Aortic smooth muscle cell (primary cell): ENCODE measurements around the gene GATD1. TPM values are rescaled to one million over a fixed set of nuclear protein-coding genes. Genes with fewer than 3 reads are reported as not detected.

Experiments used
- total RNA-seq: library from RNA; depleted of rRNA; stranded (reverse); fragments of >200 nt; gene quantifications from 2 replicates; pipeline ENCODE4 v1.2.3, GENCODE V29; 2014

GATD1 gene, protein sequence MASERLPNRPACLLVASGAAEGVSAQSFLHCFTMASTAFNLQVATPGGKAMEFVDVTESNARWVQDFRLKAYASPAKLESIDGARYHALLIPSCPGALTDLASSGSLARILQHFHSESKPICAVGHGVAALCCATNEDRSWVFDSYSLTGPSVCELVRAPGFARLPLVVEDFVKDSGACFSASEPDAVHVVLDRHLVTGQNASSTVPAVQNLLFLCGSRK
- 21.5 and 22.3 TPM in 2 replicates for total RNA-seq

DNA sequence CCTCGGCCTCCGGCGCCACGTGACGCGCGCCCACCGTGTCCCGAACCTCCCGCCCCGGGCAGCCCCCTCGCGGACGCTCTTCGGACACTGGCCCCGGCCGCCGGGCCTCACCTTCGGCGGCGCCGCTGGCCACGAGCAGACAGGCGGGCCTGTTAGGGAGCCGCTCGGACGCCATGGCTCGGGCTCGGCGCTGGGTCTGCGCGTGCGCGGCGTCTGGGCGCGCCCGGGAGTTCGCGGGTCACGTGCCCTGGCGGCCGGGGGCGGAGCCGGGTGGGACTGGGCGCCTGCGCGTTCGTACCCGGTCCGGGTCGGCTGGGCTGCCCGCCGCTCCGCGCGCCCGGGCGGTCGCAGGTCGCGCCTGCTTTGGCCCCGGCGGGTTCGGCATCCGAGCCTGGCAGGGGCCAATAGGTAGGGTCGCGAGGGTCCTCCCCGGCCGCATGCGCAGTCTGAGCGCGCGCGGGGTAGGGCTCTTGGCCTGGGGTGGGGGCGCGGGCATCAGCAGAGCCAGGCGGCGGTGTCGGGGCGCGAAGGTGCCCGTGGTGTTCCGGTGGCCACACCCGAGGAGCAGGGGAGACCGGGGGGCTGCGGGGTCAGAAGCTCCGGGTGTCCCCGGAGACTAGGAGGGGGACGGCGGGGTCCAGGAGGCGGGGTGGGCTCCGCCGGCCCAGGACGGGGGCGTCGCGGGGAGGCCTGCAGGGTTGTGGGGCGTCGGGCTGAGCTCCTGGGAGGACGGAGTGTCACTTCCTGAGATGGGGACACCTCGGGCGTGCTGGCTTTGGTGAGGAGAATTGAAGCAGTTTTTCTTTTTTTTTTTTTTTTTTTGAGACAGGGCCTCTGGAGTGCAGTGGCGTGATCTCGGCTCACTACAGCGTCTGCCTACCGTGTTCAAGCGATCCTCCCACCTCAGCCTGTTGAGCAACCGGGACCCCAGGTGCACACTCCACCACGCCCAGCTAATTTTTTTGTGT, at the start of gene GATD1:
GATD1 (minus strand) TSS at position 200 of the 968 bp plus-strand sequence; CDS start at position 175, 25 bp downstream.

DNA sequence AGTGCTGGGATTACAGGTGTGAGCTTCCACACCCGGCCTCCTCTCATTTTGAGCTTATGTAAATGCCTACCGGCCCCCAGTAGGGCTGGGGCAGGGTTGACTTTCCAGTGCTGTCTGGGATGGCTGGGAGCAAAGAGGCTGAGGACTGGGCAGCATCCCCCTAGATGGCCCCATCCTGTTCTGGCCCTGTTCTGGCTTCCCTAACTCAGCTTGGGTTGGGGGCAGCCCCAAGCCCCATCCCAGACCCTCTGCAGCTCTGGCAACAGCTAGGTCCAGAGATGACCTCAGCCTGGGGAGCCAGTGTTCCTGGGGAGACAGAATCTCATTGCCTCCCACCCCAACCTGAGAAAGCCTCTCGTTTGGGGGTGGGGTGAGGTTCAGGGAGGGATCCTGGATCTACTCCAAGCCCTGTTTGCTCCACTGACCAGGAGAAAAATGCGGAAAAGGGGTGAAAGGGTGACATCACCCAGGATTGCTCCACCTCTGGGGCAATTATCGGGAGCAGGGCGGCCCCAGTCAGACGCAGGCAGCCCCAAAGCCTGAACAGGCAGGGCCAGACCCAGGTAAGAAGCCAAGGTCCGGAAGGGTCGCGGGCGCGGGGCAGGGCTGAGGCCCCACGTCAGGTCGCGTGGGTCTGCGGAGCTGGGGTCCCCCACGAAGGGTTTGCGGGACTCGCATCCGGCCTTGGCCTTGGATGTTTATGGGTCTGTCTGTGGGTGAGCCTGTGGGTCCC, 41.3 kb upstream of the GATD1 start, which contains the start of gene PNPLA2:
PNPLA2 (plus strand) TSS at position 519 of the 733 bp plus-strand sequence. CDS start 805 bp downstream, outside the sequence.

DNA sequence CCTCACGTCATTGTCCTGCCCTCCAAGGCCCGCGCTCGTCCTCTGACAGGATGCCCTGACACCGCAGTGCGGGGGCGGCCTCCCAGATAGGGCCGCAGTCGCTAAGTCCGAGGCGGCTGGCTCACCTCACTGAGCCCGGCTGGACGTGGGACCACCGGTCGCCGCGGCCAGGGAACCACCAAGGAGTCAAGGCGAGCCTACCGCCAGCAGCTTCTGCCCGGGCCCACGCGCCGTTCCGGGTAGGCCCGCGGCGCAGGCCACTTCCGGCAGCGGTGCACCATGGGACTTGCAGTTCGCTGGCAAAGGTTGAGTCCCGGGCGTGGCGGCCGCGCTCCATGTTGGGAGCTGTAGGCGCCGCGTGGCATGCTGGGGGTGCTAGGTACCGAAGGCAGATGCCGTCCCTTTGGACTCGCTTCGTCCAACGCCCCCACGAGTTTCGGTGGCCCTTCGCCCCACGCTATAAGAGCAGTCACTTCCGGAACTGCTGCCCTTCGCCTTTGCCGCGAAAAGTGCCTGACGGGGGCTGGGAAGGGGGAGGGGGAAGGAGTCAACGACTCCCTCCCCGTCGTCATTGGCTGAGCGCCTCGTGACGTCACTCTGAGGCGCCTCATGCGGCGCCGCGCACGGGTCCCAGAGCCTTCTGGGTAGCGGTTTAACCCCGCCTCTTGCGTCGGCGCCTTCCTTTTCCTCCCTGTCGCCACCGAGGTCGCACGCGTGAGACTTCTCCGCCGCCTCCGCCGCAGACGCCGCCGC, 32.2 kb upstream of the GATD1 start, which contains the start of gene RPLP2:
RPLP2 (plus strand) TSS at position 681 of the 753 bp plus-strand sequence. CDS start 268 bp downstream, outside the sequence.

DNA sequence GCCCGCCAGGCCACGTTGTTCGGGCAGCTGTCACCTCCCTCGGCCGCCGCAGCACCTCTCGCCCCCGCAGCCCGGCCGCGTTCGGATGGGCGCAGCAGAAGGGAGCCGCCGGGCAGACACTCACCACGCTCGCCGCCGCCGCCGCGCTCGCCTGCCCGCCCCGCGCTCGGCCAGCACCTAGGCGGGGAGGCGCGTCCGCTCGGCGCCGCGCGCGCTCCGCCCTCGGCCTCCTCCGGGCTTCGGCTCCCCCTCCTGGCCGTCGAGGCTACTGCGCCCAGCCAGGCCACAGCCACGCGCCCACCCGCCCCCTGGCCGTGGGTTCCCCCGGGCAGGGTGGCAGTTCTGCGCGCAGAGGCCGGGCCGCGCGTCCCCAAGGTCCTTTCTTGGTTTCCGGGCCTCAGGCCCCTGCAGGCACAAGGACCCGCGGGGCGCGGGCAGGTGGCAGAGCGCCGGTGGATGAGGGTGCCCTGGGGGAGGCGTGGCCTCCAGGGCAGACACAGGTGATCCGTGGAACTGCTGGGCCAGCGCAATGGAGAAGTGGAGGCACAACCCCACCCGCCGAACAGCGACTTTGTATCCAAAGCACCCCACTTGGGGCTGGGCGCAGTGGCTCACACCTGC, 20.9 kb upstream of the GATD1 start, which contains the start of gene SLC25A22:
SLC25A22 (minus strand) TSS at position 189 of the 621 bp plus-strand sequence. CDS start 3,275 bp downstream, outside the sequence.

DNA sequence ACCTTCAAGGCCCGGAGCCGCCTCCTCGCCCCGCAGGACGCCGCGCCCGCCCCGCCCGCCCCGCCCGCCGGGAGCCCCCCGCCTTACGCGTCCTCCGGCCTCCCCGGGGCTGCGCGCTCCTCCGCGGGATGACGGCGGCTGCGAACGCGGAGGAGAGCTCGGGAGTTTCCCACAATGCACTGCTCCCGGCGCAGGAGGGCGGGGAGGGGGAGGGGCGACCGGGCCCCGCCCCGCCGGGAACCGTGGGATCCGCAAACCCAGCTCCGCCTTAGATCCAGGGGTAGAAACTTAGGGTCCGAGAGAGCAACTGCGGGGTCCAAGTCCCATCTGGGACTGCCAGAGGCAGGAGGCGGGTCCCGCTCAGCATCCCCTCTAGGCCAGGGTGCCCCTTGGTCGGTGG, 12.7 kb upstream of the GATD1 start, which contains the start of gene CEND1:
CEND1 (minus strand) TSS at position 148 of the 400 bp plus-strand sequence. CDS start 1,514 bp downstream, outside the sequence.

DNA sequence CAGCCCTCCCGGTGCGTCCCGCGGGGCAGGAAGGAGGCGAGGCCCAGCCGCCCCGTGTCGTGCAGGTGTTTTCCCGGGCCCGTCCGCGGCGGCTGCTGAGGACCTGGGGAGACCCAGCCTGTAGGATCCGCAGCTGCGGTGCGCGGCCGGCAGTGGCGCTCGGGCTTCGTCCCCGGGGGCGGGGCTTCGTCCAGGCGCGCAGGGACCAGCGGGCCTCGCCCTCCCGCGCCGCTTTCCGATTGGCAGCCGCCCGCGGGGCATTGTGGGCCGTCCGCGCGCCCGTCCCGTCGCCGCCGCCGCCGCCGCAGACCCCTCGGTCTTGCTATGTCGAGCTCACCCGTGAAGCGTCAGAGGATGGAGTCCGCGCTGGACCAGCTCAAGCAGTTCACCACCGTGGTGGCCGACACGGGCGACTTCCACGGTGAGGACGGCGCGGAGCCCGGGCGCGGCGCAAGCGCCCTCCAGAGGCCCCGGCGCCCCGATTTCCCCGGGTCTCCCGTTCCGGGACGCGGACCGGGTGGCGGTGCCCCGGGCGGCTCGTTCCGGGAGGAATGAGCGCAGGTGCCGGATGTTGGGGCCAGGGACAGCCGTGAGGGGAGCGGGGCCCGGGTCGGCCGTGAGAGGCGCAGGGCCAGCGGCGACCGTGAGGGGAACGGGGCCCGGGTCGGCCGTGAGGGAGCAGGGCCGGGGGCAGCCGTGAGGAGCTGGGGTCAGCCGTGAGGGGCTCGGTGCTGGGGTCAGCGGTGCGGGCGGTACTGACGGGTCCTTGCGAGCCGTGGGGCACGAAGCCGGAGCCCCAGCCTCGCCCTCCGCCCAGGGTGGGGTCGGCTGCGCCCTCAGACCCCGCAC, 29.9 kb downstream of the GATD1 start, which contains the start of gene TALDO1:
TALDO1 (plus strand) TSS at position 307 of the 849 bp plus-strand sequence; CDS start at position 325, 18 bp downstream.

Other genes with a start within 250 kb of the GATD1 start
- 77.6 and 105 TPM in 2 replicates for gene HRAS, start 241.9 kb downstream of the GATD1 start, total RNA-seq
- 0.25 and 0.53 TPM in 2 replicates for gene LRRC56, start 240.0 kb downstream of the GATD1 start, total RNA-seq
- gene LMNTD2, start 216.7 kb downstream of the GATD1 start, total RNA-seq: 0.13 and 0.19 TPM in 2 replicates
- 1.2 and 1.7 TPM in 2 replicates for gene RASSF7, start 216.5 kb downstream of the GATD1 start, total RNA-seq
- gene PHRF1, start 201.0 kb downstream of the GATD1 start, total RNA-seq: 21.7 and 27.9 TPM in 2 replicates
- gene IRF7, start 161.5 kb downstream of the GATD1 start, total RNA-seq: 8.6 and 9.8 TPM in 2 replicates
- not detected in 2 replicates for gene CDHR5, start 152.5 kb downstream of the GATD1 start, total RNA-seq
- not detected in 2 replicates for gene SCT, start 150.3 kb downstream of the GATD1 start, total RNA-seq
- 0.06 TPM in 1 of 2 replicates, not detected in the other for gene DRD4, start 140.2 kb downstream of the GATD1 start, total RNA-seq
- 31.4 and 31.7 TPM in 2 replicates for gene DEAF1, start 82.3 kb downstream of the GATD1 start, total RNA-seq
- gene TMEM80, start 81.7 kb downstream of the GATD1 start, total RNA-seq: 6.8 and 7.9 TPM in 2 replicates
- 29.9 and 31.0 TPM in 2 replicates for gene EPS8L2, start 71.3 kb downstream of the GATD1 start, total RNA-seq
- 163 and 213 TPM in 2 replicates for gene TALDO1, start 30.0 kb downstream of the GATD1 start, total RNA-seq
- gene CEND1, start 12.6 kb upstream of the GATD1 start, total RNA-seq: 0.66 and 0.75 TPM in 2 replicates
- gene SLC25A22, start 20.8 kb upstream of the GATD1 start, total RNA-seq: 7.1 and 10.7 TPM in 2 replicates
- gene PIDD1, start 27.7 kb upstream of the GATD1 start, total RNA-seq: 3.3 and 4.4 TPM in 2 replicates
- gene RPLP2, start 32.5 kb upstream of the GATD1 start, total RNA-seq: 310 and 345 TPM in 2 replicates
- gene PNPLA2, start 41.4 kb upstream of the GATD1 start, total RNA-seq: 35.0 and 35.6 TPM in 2 replicates
- gene CRACR2B, start 50.4 kb upstream of the GATD1 start, total RNA-seq: 4.6 and 4.9 TPM in 2 replicates
- 687 and 834 TPM in 2 replicates for gene CD151, start 55.5 kb upstream of the GATD1 start, total RNA-seq
- 431 and 461 TPM in 2 replicates for gene POLR2L, start 65.0 kb upstream of the GATD1 start, total RNA-seq
- 185 and 221 TPM in 2 replicates for gene TSPAN4, start 65.4 kb upstream of the GATD1 start, total RNA-seq
- gene CHID1, start 133.3 kb upstream of the GATD1 start, total RNA-seq: 38.3 and 57.1 TPM in 2 replicates
- 21.7 and 25.9 TPM in 2 replicates for gene AP2A2, start 148.4 kb upstream of the GATD1 start, total RNA-seq